ENCODE measurements around the gene ADGRV1.

The ADGRV1 gene

DNA sequence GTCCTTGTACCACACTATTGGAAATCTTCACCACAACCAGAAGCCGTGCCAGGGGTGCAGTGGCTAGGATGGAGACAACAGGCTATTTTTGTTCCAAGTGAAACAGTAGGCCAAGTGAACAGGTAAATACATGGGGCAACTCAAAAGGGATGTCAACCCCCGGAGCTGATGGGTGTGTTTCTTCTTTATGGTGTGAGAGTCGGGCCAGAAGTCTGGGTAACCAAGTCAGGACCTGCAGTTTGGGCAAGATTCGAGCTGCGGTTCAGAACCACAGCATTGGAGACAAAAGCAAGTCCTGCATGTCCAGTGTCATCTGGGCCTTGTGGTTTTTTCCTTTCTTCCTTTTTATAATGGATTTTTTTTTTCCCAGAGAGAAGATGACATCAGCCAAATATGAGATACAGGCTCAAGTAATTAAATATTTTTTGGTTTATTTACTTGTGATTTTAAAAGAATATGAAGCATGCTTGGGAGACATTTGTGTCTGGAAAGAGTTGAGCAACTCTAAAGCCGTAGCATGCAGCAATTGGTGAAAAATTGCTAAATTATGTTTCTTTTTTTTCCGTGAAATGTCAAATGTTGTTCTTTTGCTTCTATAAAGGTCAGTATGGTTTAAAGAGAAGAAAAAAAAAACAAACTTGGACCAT is 562.9 kb downstream of the ADGRV1 start:
- Mint-ChIP-seq H3K4me1 (peaks cover 36% of the 10 kb centered on the region), H3K36me3 (ENCODE audit: low read depth) (no peaks in the 10 kb centered on the region), H3K9me3 (no peaks in the 10 kb centered on the region), H3K27me3 (ENCODE audit: low read depth) (no peaks in the 10 kb centered on the region), H3K27ac (no peak overlapping the region), H3K4me3 (no peak overlapping the region)
- TF ChIP-seq, protein P1, sequence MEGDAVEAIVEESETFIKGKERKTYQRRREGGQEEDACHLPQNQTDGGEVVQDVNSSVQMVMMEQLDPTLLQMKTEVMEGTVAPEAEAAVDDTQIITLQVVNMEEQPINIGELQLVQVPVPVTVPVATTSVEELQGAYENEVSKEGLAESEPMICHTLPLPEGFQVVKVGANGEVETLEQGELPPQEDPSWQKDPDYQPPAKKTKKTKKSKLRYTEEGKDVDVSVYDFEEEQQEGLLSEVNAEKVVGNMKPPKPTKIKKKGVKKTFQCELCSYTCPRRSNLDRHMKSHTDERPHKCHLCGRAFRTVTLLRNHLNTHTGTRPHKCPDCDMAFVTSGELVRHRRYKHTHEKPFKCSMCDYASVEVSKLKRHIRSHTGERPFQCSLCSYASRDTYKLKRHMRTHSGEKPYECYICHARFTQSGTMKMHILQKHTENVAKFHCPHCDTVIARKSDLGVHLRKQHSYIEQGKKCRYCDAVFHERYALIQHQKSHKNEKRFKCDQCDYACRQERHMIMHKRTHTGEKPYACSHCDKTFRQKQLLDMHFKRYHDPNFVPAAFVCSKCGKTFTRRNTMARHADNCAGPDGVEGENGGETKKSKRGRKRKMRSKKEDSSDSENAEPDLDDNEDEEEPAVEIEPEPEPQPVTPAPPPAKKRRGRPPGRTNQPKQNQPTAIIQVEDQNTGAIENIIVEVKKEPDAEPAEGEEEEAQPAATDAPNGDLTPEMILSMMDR (IDR thresholded peaks at IDR 0.05; ENCODE audit: unreplicated experiment in 3 of 3), result no peak

DNA sequence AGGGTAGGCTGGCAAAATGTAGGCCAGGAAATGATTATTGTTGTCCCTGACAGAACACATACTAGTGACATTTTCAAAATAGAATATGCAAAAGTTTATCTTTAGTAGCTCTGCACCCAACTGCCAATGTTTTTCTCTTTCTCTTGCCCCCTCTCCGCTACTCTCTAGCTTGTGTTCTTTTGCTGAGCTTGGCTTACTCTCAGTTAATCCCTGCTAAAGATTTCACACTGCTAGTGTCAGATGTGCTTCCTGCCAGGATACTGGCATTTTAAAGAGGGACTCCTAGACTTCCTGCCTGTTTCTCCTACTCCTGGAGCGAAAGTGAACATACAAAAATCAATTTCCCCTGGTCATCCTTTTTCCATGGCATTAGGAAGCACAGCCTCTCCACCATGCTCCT is 564.1 kb downstream of the ADGRV1 start:
- peaks cover 46% of the 10 kb centered on the region for H3K4me1 Mint-ChIP-seq
- H3K27me3 Mint-ChIP-seq (ENCODE audit: low read depth), result no peaks in the 10 kb centered on the region
- H3K4me3 Mint-ChIP-seq, result no peak overlapping the region
- H3K9me3 Mint-ChIP-seq, result no peaks in the 10 kb centered on the region
- no peak overlapping the region for H3K27ac Mint-ChIP-seq
- no peaks in the 10 kb centered on the region for H3K36me3 Mint-ChIP-seq (ENCODE audit: low read depth)
- TF ChIP-seq, protein P1 (IDR thresholded peaks at IDR 0.05; ENCODE audit: unreplicated experiment in 3 of 3), result no peak

DNA sequence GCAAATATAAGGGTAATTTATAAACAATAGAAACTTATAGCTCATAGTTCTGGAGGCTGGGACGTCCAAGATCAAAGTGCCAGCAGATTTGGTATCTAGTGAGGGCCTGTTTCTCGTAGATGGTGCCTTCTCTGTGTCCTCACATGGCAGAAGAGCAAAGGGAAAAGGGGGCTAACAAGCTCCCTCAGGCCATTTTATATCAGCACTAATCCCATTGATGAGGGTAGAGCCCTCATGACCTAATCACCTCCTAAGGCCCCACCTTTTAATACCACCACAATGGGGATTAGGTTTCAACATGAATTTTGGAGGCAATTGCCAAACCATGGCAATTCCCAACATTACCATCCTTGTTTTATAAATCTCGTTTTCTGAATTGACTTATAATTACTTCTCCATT is 564.7 kb downstream of the ADGRV1 start:
- TF ChIP-seq, protein P1 (IDR thresholded peaks at IDR 0.05; ENCODE audit: unreplicated experiment in 3 of 3), result no peak
- Mint-ChIP-seq H3K4me3 (no peak overlapping the region), H3K27me3 (ENCODE audit: low read depth) (no peaks in the 10 kb centered on the region), H3K9me3 (no peaks in the 10 kb centered on the region), H3K27ac (peak overlapping the region in 1 of 3 experiments; percentile 47), H3K4me1 (peaks cover 48% of the 10 kb centered on the region), H3K36me3 (ENCODE audit: low read depth) (no peaks in the 10 kb centered on the region)

DNA sequence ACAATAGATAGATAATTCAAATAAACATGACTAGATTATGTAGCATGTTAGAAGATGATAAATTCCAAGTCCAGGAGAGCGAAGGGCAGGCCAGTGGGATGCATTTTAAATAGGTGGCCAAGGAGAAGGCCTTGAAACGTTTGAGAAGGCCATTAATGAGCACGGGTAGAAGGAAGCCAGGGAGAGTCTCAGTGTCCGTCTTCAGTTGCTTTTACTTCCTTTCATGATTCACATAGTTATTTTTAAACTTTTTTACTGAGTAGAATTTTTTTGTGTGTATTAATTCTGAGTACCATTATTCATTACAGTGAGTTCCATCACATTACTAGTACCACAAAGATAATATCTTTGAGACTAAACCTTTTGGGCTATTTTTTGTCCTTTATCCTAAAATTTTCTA is 565.3 kb downstream of the ADGRV1 start:
- TF ChIP-seq, protein P1 (IDR thresholded peaks at IDR 0.05; ENCODE audit: unreplicated experiment in 3 of 3), result no peak
- Mint-ChIP-seq H3K4me1 (peaks cover 49% of the 10 kb centered on the region), H3K27me3 (ENCODE audit: low read depth) (no peaks in the 10 kb centered on the region), H3K9me3 (no peaks in the 10 kb centered on the region), H3K4me3 (no peak overlapping the region), H3K27ac (peak overlapping the region in 2 of 3 experiments; percentile 35 to 47), H3K36me3 (ENCODE audit: low read depth) (no peaks in the 10 kb centered on the region)

DNA sequence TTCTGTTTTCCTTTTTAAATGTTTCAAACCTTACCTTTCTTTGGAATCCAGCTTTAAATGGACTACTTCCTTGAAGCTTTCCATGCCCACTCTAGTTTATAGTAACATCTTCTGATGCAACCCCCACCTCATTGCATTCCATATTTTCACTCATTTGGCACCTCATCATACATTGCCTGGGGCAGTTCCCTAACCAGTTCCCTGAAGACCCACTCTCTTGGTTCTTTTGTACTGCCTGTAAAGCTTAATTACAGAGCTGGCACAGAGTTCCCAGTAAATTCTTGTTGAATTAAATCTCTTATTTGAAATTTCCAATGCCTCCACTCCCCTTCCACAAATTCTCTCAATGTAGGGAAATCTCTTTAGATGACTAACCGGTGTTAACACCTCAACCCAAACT is 567.3 kb downstream of the ADGRV1 start:
- no peaks in the 10 kb centered on the region for H3K9me3 Mint-ChIP-seq
- TF ChIP-seq, protein P1 (IDR thresholded peaks at IDR 0.05; ENCODE audit: unreplicated experiment in 3 of 3), result no peak
- H3K27ac Mint-ChIP-seq, result peak overlapping the region in 2 of 3 experiments; percentile 18 to 22
- H3K27me3 Mint-ChIP-seq (ENCODE audit: low read depth), result no peaks in the 10 kb centered on the region
- no peak overlapping the region for H3K4me3 Mint-ChIP-seq
- peaks cover 48% of the 10 kb centered on the region for H3K4me1 Mint-ChIP-seq
- no peaks in the 10 kb centered on the region for H3K36me3 Mint-ChIP-seq (ENCODE audit: low read depth)

DNA sequence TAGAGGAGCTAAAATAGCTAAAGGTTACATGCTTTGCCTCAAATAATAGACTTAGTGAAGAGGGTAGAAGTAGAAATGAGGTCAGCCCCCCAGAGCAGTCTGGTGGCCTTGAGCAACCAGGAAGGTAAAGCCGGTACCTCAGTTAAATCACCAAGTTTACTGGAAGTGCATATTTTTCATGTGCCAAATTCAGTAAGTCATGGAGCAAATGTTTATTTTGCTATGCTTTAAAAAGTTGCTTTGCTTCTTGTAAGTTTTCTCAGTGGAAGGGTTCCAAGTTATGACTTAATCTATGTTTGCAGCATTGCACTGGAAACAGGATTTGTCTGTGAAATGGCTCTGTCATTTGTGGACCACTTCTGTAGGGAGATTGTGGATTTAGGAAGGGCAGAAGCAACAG is 567.9 kb downstream of the ADGRV1 start:
- Mint-ChIP-seq H3K36me3 (ENCODE audit: low read depth) (no peaks in the 10 kb centered on the region), H3K9me3 (no peaks in the 10 kb centered on the region), H3K4me3 (peak overlapping the region in 1 of 3 experiments; percentile 17), H3K27me3 (ENCODE audit: low read depth) (no peaks in the 10 kb centered on the region), H3K4me1 (peaks cover 48% of the 10 kb centered on the region), H3K27ac (peak overlapping the region in 2 of 3 experiments; percentile 18 to 22)
- TF ChIP-seq, protein P1 (IDR thresholded peaks at IDR 0.05; ENCODE audit: unreplicated experiment in 3 of 3), result no peak
